Left hindlimb (tissue), 1 donor: Measurements from ENCODE around the gene TREH.
"Not testable (repeated sequence)": the region's sequence is repeated elsewhere in the genome, so short reads cannot be mapped to it uniquely, and the experiment has no call there.

Experiments used
- DNase-seq: peaks from one replicate; pipeline ENCODE4 v3.0.0-alpha.2; 2018

TREH gene

DNA sequence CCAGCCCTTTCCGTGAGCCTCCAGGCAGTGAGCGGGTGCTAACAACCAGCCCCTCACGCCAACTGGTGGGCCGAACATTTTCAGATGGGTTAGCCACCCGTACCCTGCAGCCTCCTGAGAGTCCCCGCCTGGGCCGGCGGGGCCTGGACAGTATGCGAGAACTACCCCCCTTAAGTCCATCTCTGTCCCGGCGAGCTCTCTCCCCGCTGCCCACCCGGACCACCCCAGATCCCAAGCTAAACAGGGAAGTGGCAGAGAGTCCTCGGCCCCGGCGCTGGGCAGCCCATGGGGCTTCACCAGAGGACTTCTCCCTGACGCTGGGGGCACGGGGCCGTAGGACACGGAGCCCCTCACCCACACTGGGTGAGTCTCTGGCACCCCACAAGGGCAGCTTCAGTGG is 51.4 kb downstream of the TREH start:
- DNase-seq: no peak

DNA sequence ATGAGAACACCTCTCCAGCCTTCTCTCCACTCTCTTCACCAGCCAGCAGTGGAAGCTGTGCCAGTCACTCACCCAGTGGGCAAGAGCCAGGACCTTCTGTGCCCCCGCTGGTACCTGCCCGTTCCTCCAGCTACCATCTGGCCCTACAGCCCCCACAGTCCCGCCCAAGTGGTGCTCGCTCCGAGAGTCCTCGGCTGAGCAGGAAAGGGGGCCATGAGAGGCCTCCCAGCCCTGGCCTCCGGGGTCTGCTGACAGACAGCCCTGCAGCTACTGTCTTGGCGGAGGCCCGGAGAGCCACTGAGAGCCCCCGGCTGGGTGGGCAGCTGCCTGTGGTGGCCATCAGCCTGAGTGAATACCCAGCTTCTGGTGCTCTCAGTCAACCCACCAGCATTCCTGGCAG is 51.9 kb downstream of the TREH start:
- no peak for DNase-seq

DNA sequence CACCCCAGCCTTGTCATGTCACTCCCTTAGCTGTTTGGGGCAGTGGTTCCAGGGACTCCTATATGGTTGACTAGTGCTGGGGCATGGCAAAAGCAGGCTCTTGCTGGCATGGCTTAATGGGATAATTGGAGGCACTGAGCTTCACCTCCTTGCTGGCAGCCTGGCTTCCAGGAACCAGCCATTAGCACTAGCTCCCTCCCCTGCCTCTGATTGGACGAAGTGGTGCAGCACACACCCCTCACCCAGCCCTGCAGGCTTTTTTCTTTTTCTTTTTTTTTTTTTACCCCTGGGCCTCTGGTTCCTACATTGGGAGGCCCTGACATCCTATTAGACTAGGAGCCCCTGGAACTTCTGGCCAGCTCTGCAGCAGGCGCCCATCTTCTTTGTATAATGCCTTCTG is 53.5 kb downstream of the TREH start:
- DNase-seq: no peak

GRCh38 chr11:118625036-118625690 is 54.3 kb downstream of the TREH start:
- peak; percentile 26 for DNase-seq

DNA sequence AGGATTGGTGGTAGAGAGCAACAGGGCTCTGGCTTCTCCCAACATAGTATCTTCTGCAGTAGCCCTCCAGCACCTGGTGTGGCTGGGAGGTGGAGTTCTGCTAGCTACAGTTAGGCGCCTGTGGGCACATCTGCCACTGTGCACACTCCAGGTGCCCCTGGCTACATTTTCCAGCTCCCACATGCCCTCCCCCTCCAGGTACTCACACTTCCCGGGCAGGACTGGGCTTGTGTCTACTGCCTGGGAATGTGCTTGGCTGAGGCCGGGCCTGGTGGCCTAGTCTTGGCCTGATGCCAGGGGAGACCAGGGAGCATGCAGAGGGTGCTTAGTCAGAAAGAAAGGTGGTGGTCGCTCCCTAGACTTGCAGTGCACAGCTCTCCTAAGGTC is 56.2 kb downstream of the TREH start:
- DNase-seq: peak; percentile 53

- DNase-seq: peak; percentile 70
Observed at GRCh38 chr11:118622376-118623268, 56.8 kb downstream of the TREH start.

GRCh38 chr11:118621784-118622375 is 57.6 kb downstream of the TREH start:
- peak; percentile 42 for DNase-seq

- peak; percentile 96 for DNase-seq
Observed at GRCh38 chr11:118621071-118621783, 58.2 kb downstream of the TREH start.

DNA sequence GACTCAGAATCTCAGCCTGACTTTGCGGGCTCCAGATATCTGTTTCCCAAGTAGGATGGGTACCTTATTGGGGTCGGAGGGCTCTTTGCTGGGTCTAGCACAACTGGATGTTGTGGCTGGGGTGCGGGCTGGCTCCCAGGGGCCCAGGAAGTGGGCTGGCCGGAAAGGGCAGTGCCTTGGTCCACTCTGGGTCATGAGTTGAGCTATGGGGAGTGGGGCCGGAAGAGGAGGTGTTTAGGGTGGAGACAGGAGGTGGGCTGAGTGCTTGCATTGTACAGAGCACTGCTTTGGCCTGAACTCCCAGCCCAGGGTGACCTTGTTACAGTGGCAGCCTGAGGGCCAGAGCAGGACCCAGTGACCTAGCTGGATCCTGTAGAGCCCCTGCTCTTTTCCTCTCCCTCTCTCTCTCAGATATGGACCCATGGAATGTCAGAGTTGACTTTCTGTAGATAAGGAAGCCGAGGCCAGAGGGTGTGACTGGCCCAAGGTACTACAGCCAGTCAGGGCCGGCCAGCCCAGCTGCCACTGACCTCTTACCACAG is 58.9 kb downstream of the TREH start:
- no peak for DNase-seq

DNA sequence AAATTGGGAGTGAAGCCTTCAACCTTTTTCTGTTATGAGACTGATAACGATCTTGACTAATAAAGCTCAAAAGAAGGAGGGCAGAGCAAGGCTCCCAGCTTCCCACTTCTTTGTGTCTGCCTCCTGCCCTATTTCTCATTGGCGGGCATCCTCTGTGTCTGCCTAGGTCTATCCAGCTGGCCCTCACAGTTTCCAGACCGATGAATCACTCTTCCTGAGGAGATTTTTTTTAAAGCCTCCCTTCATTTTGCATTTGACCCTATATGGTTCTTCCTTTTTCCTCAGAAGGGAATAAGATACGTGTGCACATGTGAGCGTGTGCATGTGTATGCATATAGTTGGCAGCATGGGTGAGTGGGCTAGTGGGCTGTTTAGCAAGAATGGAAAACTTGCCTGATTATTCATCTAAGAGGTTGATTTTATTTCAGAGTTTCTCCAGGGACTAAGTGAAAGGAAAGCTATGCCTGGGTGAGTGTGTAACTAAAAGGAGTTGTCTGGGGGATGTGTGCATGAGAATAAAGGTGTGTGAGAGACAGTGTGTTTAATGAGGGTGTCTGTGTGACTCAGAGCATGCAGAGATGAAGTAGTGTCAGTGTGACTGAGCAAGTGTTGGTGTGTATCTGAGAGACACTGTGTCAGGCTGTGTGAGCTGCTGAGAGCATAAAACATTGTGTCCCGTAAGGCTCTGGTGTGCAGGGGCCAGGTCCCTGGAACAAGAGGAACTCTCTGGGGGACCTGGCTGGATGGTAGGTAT is 59.8 kb downstream of the TREH start:
- DNase-seq: peak; percentile 77

DNA sequence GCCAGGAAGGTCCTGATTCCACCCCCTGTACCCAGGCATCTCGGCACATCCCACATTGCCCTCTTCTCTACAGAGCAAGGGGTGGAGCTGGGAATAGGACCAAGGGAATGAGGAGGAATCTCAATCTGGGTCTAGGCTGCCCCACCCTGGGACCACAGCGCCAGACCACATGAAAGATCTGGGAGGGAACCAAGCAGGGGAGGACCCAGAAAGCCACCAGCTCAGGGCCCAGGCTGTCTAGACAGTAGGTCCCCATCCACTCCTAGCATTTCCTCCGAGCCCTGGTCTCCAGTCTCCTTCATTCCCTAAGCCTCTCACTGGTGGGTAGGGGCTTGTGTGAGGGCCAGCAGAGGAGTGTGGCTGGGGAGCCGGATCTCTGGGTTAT is 60.5 kb downstream of the TREH start:
- peak; percentile 87 for DNase-seq

DNA sequence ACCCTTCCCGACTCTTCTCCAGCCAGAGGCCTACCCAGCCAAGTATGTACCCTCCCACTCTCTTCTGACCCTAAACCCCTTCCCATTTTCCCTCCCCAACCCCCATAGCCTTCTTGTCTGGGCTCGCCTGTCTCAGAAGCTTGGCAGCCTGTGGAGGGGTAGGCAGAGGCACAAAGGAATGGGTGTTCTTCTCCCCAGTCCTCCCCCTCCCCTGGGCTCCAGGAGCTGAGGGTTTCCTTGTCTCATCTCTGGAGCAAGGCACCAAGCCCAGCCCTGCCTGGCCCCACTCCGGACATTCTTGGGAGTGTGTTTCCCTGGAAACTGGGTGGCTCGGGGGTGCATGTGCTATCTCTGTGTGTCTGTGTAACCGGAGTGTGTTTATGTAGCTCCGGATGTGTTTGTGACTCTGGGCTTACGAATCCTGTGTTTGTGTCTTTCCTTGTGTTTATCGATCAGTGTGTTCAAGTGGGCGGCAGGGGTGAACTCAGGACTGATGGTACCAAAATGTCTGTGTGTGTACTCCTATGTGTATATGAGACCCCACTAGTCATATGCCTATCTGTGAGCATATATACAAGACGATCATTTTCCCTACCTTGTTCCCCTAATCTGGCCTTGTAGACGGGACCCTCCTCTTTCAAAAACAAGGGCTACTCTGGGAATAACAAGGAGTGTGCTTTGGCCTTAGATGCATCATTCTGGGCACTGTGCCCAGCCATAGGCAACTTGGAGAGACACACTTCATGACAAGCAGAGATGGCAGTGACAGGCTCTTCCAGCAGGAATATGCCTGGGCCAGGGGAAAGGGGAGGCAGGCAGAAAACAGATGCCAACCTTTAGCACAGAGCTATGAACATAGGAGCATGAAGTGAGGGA is 61.1 kb downstream of the TREH start:
- DNase-seq: peak; percentile 77

GRCh38 chr11:118615976-118616371 is 63.5 kb downstream of the TREH start:
- no peak for DNase-seq

DNA sequence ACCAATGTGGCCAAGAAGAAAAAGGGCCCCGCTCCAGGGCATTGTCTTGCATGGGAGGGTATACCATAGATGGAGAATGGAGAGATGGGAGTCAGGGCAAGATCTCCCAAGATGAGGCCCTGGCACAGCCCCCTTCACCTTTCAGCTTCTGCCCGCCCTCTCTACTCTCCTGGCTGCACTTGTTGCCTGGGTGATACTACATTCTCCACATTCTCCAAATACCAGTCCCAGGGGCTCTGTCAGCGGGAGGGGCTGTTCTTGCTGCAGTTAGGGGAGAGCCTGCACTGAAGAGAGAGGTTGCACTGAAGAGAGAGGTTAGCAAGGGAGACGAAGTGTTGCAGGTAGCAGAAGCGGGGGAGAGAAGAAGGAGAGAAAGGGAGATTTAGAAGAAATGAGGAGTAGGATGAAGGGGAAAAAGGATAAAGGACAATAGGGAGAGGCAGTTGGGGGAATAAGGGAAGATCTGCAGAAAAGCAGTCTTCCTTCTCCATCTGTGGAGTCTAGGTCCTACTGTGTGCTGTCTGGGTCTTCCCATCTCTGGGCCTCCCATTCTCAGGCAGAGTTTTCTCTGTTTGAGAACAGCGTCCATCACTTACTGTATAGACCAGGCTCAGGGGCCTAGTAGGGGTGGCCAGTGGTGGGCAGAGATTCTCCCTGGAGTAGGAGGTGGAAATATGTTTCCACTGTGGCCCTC is 64.0 kb downstream of the TREH start:
- no peak for DNase-seq

GRCh38 chr11:118614511-118614910 is 64.9 kb downstream of the TREH start:
- no peak for DNase-seq

- DNase-seq: peak; percentile 83
Observed at GRCh38 chr11:118612378-118612777, 67.1 kb downstream of the TREH start.

DNA sequence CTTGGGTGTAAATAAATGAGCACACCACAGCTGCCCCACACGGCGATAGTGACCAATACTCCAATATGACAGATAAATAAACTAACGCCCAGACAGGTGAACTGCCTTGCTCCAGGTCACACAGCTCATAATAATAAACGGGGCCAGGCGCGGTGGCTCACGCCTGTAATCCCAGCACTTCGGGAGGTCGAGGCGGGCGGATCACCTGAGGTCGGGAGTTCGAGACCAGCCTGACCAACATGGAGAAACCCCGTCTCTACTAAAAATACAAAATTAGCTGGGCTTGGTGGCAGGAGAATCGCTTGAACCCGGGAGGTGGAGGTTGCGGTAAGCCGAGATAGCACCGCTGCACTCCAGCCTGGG is 68.0 kb downstream of the TREH start:
- DNase-seq: not testable (repeated sequence)

- peak; percentile 80 for DNase-seq
Observed at GRCh38 chr11:118610773-118611432, 68.5 kb downstream of the TREH start.

DNA sequence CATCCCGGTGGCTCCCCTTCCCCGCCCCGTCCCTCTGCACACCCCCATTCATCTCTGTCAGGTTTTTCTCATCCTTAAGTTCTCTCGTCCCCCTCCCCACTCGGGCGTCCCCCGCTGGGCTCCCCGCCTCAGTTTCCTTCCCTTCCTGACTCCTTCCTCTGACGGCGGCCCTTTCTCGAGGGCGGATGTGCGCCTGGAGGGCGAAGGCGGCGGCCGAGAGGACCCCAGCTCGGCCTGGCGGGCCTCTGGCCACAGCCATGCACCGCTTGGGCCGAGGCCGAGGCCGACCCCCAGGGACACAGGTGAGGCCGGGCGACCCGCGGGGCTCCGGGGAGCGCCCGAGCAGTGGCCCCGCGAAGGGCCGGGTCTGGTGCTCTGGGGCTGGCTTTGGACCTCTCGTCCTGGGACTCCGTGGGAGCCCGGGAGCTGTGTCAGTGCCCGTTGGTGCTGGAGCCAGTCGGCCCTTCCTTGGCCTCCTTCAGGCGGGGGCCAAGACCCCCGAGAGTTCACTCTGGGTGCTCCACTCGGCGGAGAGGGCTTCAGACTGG is 69.2 kb downstream of the TREH start:
- DNase-seq: no peak
